Stimulated activated CD8-positive, alpha-beta memory T cell treated with anti-CD3 and anti-CD28 coated beads, Interleukin-15, amount 100 ng/mL, for 1 hour (primary cell): Measurements from ENCODE around the gene PRPS1L1.

ENCODE experiments used
- DNase-seq: peaks from one replicate; pipeline ENCODE4 v3.0.0-alpha.2; 2020; ENCODE audit warnings: low read depth

Gene PRPS1L1

GRCh38 chr7:18013936-18014335 is 13.7 kb downstream of the PRPS1L1 start:
- DNase-seq: no peak

DNA sequence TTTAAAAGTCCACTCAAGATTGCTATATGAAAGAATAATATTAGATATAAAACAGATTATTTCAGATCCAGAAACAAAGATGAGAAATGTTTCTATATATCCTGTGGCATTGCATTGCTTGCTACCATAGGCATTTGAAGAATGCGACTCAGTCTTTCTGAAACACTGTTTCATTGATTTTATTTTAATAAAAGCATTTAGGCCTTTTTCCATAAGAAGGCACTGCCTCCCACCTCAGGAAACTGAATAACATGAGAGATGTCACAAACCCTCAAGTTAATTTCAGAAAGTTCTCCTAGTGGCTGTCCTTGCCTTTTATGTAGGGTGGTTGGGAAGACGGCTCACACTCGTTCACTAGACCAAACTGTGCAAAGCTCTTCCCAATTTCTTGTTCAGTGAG is 23.3 kb downstream of the PRPS1L1 start:
- no peak for DNase-seq

DNA sequence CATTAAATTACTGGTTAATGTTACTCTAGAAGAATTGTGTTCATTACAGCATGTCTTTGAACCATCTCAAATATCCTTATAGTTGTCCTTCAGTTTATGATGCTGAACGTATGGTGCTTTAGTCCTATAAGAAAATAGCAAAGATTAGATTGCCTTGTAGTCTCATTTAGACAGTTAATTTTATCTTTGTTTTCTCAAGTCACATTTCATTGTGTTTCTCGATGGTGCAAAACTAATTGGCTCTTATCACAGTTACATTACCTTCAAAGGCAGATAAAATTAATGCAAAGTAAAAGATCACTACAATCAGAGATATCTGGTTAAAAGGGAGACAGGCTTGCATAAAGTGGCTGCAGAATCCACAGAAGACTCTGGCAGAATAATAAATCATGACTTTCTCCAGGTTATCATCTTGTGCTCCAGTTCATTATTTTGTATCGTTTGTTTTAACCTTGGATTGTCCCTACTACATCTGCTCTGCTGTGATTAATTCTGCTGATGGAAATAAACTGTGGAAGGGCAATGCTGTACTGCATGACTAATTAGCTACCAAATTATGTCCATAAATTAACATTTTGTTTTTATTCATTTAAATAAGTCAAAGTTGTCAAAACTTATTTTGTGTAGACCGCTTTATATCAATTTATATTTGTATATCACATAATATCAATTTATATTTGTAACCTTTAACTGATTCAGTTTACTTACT is 24.2 kb downstream of the PRPS1L1 start:
- DNase-seq: no peak

DNA sequence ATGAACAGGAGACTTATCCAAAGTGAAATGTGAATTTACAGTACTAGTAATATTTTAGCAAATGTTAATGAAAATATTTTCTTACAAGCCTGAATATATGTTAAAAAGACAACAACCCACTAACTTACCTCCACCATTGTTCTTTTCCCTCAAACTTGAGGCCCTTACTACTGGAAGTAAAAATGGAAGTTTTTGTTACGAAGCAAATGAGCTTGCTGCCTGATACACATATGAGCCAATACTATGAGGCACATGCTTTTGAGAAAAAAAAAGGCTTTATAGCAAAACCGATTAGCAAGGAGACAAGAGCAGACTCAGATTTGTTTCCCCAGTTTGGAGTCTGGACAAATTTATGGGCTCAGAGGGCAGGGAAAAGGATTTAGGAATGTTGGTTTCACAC is 29.0 kb downstream of the PRPS1L1 start:
- no peak for DNase-seq

- no peak for DNase-seq
Measured at GRCh38 chr7:17996442-17997223, 31.0 kb downstream of the PRPS1L1 start.

DNA sequence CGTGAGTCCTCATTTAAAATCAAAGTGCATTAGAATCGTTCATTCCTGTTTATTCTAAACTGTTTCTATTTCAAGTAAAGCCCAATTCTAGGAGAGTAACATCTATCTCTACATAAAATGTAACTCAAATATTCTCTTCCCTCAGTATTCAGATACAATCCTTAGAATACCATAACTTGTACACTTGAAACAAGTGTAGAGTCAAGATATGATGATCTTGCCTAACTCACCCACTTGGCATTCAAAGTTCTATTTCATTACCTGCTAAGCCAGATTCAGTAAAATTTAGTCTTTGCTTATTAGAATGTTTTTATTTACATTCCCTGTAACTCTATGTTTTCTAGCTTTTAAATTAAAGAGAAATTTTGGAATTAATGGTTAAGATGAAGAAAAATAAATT is 31.6 kb downstream of the PRPS1L1 start:
- DNase-seq: no peak

DNA sequence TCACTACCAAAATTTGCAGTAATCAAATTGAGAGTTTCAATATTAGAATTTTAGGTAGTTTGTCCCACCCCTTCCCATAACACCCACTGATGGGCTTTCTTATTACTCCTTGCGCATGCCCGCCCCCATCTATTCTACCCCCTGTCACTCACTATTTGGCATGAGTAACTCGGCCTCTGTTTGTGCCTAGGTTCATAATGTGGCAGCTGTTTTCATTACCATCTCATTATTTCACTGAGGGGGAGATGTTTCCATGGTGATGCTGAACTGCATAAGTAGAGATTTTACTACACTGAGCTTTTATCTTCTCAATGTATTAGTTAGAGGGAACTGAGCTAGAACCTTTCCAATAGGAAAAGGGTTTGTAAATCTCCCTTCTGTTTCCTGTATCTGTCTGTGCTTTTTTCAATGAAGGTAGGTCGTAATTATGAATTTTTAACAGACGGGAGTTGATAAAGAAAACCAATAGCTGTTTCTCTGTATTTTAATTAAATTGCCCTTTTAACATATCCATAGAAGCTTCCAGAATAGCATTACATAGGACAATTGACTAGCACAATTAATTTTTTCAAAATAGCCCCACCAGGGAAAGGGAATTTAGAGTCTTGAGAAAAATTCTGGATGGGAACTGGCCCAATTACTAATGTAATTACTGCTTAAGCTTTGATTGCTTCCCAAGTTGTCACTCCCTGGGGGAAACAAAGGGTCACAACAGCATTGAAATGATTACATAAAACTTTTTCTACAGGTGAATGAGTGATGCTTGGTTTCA is 33.4 kb downstream of the PRPS1L1 start:
- no peak for DNase-seq

- DNase-seq: no peak
Measured at GRCh38 chr7:17991866-17992648, 35.6 kb downstream of the PRPS1L1 start.

GRCh38 chr7:17990761-17991160 is 36.9 kb downstream of the PRPS1L1 start:
- no peak for DNase-seq

DNA sequence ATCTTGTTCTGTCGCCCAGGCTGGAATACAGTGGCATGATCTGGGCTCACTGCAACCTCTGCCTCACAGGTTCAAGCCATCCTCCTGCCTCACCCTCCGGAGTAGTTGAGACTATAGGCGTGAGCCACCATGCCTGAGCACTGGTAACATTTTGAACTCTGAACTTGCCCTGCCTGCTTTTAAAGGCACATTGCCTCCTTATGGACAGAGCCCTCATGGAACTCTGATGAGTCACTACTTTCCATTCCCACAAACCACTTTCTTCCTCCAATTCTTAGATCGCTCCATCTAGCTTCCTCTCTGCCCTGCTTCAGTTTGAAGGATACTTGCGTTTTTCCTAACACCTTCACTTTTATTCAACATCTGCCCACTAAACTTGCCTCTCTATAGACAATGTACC is 38.1 kb downstream of the PRPS1L1 start:
- DNase-seq: no peak

GRCh38 chr7:17988858-17989257 is 38.8 kb downstream of the PRPS1L1 start:
- DNase-seq: no peak

GRCh38 chr7:17988141-17988540 is 39.5 kb downstream of the PRPS1L1 start:
- no peak for DNase-seq

GRCh38 chr7:17986851-17987250 is 40.8 kb downstream of the PRPS1L1 start:
- no peak for DNase-seq

GRCh38 chr7:17985473-17986239 is 42.0 kb downstream of the PRPS1L1 start:
- no peak for DNase-seq

- DNase-seq: no peak
Measured at GRCh38 chr7:17984288-17984687, 43.4 kb downstream of the PRPS1L1 start.

GRCh38 chr7:17983221-17984062 is 44.2 kb downstream of the PRPS1L1 start:
- no peak for DNase-seq

- DNase-seq: no peak
Measured at GRCh38 chr7:17976952-17977351, 50.7 kb downstream of the PRPS1L1 start.
